Uterus (tissue), 2 donors: ENCODE results near the gene PLEK2.

ENCODE experiments used
- CTCF ChIP-seq, 4 experiments: fragments of 200-600 bp in 2 of 4; fragments of 450-650 bp in 2 of 4; sonication (generic) in 2 of 4; IDR thresholded peaks; one replicate each; pipeline ENCODE4 v1.5.1; 2016 to 2019; ENCODE audit warnings: antibody characterized with exemption in 4 of 4, mild to moderate bottlenecking in 2 of 4, moderate library complexity in 1 of 4
- POLR2A ChIP-seq, 2 donors: fragments of 450-650 bp; IDR thresholded peaks; one replicate each; pipeline ENCODE4 v1.6.1; 2016; ENCODE audit warnings: antibody characterized with exemption in 2 of 2, mild to moderate bottlenecking in 1 of 2, moderate library complexity in 1 of 2

- TF ChIP-seq CTCF (IDR thresholded peaks at IDR 0.05): no peak
- TF ChIP-seq POLR2A (IDR thresholded peaks at IDR 0.05): no peak
These were observed 32.4 kb upstream of the PLEK2 start for GRCh38 chr14:67444395-67444794.
